GM12875 (cell line): ENCODE data around the gene HACD2.

ENCODE experiments used
- H3K4me3 ChIP-seq: one replicate; pipeline ENCODE4 v1.5.1; 2011; ENCODE audit warnings: low read depth, low read length, control low read depth
- TF ChIP-seq, protein P1 (sequence below): IDR thresholded peaks from 2 replicates; pipeline ENCODE4 v1.5.1; 2011; ENCODE audit warnings: low read depth, mild to moderate bottlenecking, control low read depth, inconsistent platforms, low read length, moderate library complexity, borderline replicate concordance; ENCODE audit not compliant: insufficient read depth

HACD2 gene

DNA sequence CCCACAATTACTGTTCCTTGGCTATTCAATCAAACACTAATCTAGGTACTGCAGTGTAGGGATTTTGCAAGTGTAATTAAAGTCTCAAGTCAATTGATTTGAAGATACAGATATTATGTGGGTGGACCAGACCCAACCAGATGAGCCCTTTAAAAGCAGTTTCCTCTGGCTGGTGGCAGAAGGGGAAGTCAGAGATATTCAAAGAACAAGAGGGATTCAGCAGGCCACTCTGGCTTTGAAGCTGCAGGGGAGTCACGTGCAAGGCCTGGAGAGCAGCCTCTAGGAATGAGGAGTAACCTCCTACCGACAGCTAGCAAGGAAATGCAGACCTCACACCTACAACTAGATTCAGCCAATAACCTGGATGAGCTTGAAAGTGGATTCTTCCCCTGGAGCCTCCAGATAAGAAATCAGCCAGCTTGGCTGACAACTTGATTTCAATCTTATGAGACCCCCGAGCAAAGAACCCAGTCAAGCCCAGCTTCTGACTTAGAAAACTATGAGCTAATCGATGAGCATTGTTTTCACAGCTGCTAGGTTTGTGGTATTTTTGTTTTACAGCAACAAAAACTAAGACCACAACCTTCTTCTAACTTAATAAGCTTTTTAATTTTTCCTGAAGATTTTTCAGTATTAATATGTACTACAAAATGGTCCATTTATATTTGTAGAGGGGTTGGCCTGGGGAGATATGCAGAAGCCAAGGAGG lies 13.4 kb downstream of the HACD2 start:
- TF ChIP-seq, protein P1, sequence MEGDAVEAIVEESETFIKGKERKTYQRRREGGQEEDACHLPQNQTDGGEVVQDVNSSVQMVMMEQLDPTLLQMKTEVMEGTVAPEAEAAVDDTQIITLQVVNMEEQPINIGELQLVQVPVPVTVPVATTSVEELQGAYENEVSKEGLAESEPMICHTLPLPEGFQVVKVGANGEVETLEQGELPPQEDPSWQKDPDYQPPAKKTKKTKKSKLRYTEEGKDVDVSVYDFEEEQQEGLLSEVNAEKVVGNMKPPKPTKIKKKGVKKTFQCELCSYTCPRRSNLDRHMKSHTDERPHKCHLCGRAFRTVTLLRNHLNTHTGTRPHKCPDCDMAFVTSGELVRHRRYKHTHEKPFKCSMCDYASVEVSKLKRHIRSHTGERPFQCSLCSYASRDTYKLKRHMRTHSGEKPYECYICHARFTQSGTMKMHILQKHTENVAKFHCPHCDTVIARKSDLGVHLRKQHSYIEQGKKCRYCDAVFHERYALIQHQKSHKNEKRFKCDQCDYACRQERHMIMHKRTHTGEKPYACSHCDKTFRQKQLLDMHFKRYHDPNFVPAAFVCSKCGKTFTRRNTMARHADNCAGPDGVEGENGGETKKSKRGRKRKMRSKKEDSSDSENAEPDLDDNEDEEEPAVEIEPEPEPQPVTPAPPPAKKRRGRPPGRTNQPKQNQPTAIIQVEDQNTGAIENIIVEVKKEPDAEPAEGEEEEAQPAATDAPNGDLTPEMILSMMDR, result no peak
- H3K4me3 ChIP-seq, result no peak overlapping the region

DNA sequence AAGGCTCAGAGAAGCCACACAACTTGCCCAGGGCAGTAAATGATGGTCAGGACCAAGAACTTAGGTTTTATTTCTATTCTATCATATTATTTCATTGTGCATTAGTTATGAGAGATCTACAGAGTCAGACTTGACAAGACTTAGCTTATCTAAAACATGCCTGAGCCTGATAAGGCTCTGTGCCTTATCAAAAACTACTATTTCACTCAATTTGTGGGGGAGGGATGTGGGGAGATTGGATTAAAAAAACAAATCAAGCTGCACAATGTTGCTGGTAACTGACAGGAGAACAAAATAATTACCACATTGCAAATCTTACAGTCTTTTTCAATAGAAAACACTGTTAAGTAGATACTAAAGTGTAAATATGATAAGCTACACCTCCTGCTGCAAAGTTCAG lies 16.0 kb downstream of the HACD2 start:
- no peak overlapping the region for H3K4me3 ChIP-seq
- TF ChIP-seq, protein P1, result no peak

DNA sequence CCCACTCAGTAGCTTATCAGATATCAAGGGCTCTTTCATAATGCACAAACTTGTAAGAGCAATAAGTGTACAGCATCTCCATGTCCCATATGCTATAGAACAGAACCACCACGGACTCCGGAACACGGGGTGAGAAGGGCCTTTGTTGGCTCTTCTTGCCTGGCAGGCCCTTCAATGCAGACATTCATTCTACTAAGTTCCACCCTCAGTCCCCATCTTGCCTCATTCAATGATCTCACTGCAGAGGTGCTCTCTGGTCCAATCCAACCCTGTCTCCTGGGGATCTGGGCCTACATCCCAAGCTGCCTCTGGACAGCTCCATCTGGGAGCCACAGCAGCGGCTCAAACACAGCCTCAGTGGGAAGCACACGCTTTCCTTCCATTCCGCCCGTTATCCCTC lies 16.8 kb downstream of the HACD2 start:
- H3K4me3 ChIP-seq, result no peak overlapping the region
- TF ChIP-seq, protein P1, result no peak

DNA sequence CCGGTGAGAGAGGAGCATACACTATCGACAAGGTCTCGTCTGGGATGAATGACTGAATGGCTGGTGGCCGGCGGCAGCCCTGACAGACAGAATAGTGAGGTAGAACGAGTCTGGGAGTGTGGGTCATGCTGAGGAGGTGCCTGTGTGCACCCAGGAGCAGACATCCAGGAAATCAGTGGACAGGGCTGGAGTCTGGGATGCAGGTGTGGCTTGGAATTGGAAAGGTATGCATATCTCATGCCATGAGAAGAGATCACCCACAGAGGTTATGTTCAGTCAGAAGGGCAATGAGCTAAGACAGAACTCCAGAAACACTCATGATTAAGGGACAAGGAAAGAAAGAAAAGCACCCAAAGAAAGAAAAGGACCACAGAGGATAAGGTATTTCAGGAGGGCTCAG lies 20.8 kb downstream of the HACD2 start:
- TF ChIP-seq, protein P1, result no peak
- no peak overlapping the region for H3K4me3 ChIP-seq

DNA sequence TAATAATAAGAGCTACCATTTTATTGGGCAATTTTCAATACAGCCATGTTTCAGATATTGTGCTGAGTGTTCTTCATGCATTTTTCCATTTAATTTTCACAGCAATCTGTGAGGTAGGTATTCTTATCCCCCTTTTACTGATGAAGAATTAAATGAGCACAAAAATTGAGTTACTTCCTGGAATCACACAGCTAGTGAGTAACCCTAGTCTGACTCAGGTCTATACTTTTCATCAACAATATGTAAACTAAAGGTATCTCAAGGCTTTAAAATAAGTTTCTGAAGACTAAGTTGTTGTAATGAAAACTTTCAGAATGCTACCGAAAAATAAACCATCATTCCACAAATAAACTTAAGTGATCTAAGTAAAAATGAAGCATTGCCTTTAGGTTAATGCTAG lies 22.3 kb downstream of the HACD2 start:
- no peak overlapping the region for H3K4me3 ChIP-seq
- TF ChIP-seq, protein P1, result no peak

DNA sequence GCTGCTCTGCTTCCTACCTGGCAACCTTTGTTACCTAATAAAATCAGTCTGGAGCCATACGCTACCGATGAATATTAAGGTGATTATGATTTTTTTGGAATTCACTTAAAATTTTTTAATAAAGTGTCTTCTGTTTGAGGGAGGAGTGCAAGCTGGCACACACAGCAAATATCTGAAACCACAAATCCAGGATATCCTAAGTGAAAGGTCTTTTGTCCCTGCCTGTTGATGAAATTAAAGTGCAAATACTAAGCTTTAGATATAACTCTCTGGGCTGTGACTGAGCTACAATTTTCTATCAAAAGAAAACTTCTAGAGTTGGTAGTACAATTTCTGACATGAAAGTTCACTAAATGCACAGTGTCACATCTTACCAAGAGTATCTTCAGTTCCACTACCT lies 23.7 kb downstream of the HACD2 start:
- TF ChIP-seq, protein P1, result no peak
- no peak overlapping the region for H3K4me3 ChIP-seq
